ENCODE data around the gene PRDM11.

DNA sequence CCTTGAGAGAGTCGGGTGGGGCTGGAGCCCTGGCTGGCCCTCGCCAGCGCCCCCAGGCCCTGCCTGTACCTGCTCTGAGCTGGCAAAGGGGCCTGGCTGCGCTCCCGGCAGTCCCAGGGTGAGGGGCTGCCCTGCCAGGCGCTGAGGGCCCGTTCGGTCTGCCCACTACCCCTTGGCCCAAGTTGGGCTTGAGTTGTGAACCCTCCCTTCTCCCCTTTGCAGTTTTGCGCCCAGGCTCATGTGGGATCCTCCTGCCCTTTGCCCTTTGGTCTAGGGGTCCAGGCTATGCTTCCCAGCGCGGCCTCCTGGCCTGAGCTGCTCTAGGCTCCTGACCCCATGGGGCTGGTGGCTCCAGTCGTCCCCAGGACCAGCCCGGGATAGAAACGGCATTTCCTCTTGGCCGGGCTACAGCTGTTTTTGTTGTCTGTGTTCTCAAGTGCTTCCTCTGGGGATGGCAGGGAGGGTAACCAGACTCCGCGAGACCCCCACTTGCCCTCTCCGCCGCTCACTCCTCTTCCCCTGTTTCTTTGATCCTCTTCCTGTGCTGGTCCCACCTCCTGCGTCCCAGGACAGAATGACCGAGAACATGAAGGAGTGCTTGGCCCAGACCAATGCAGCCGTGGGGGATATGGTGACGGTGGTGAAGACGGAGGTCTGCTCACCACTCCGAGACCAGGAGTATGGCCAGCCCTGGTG is 34.9 kb downstream of the PRDM11 start:
- TF ChIP-seq, protein P1, sequence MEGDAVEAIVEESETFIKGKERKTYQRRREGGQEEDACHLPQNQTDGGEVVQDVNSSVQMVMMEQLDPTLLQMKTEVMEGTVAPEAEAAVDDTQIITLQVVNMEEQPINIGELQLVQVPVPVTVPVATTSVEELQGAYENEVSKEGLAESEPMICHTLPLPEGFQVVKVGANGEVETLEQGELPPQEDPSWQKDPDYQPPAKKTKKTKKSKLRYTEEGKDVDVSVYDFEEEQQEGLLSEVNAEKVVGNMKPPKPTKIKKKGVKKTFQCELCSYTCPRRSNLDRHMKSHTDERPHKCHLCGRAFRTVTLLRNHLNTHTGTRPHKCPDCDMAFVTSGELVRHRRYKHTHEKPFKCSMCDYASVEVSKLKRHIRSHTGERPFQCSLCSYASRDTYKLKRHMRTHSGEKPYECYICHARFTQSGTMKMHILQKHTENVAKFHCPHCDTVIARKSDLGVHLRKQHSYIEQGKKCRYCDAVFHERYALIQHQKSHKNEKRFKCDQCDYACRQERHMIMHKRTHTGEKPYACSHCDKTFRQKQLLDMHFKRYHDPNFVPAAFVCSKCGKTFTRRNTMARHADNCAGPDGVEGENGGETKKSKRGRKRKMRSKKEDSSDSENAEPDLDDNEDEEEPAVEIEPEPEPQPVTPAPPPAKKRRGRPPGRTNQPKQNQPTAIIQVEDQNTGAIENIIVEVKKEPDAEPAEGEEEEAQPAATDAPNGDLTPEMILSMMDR (conservative IDR thresholded peaks at IDR 0.05 in 1 of 2, IDR thresholded peaks at IDR 0.05 in 1 of 2; ENCODE audit: extremely low read depth in 1 of 2, insufficient read depth in 1 of 2, low read depth in 1 of 2, low read length in 2 of 2) = no peak
- TF ChIP-seq EZH2 (IDR thresholded peaks at IDR 0.05; ENCODE audit: borderline replicate concordance, low read length) = no peak
